Measurements from ENCODE around the gene OR2L5. TPM values are rescaled to one million over a fixed set of nuclear protein-coding genes. Genes with fewer than 3 reads are reported as not detected.

The OR2L5 gene, protein sequence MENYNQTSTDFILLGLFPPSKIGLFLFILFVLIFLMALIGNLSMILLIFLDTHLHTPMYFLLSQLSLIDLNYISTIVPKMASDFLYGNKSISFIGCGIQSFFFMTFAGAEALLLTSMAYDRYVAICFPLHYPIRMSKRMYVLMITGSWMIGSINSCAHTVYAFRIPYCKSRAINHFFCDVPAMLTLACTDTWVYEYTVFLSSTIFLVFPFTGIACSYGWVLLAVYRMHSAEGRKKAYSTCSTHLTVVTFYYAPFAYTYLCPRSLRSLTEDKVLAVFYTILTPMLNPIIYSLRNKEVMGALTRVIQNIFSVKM
- total RNA-seq: not detected in 2 replicates
- long read RNA-seq: 0 reads

DNA sequence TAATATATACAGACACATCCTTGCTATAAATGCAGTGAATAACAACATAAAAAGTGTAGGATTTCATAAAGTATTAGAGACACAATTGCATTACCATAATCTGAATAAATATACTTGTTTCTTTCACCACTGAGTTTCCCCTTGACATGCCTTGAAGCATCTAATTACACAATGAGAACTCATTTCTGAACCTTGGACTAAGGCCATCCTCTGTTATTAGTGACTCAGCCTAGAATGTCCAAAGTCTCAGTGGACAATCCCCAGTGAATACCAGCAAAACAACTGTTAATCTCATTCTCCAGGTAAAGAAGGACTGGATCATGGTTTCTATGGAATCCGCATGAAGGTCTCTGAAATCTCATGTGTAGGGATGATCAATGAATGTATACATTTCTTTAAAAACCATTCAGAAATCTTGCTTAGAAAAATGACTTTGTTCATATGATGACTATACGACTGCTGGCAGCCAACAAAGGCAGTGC is at the start of gene OR2L5:
TSS of gene OR2L5 (plus strand) at position 432 of the 482 bp plus-strand sequence. CDS start 8,288 bp downstream, outside the sequence.
- Mint-ChIP-seq H3K4me3 (ENCODE audit: low read depth) (no peak within 1 kb of the TSS), H3K9me3 (ENCODE audit: low read depth) (peaks cover 72% of the 10 kb centered on the region), H3K4me1 (ENCODE audit: low read depth) (no peaks in the 10 kb centered on the region), H3K36me3 (ENCODE audit: insufficient read depth) (peaks cover 2% of the 10 kb centered on the region), H3K27ac (no peak within 1 kb of the TSS), H3K27me3 (no peaks in the 10 kb centered on the region)
- TF ChIP-seq, protein P1, sequence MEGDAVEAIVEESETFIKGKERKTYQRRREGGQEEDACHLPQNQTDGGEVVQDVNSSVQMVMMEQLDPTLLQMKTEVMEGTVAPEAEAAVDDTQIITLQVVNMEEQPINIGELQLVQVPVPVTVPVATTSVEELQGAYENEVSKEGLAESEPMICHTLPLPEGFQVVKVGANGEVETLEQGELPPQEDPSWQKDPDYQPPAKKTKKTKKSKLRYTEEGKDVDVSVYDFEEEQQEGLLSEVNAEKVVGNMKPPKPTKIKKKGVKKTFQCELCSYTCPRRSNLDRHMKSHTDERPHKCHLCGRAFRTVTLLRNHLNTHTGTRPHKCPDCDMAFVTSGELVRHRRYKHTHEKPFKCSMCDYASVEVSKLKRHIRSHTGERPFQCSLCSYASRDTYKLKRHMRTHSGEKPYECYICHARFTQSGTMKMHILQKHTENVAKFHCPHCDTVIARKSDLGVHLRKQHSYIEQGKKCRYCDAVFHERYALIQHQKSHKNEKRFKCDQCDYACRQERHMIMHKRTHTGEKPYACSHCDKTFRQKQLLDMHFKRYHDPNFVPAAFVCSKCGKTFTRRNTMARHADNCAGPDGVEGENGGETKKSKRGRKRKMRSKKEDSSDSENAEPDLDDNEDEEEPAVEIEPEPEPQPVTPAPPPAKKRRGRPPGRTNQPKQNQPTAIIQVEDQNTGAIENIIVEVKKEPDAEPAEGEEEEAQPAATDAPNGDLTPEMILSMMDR (IDR thresholded peaks at IDR 0.05; ENCODE audit: unreplicated experiment): no peak
- DNase-seq (ENCODE audit: low spot score, unreplicated experiment): no peak

DNA sequence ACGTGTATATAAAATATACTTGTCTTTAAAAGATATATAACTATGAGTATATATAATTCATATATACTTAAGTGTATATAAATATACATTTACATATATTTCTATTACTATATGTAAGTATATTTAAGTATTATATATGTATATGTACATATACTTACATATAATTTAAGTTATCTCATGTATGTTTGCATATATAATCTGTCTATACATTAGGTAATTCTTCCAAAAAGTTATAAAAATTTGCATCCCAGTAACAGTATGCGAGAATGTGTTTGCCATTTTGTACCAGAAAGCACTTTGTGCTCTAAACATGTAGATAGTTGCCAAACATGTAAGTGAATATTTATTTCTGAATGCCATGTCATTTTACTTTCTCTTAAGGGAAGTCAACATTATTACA is 48.5 kb upstream of the OR2L5 start, which contains the start of gene OR2AK2:
TSS of gene OR2AK2 (plus strand) at position 301 of the 400 bp plus-strand sequence. CDS start 144 bp downstream, outside the sequence.
- no peak for DNase-seq (ENCODE audit: low spot score, unreplicated experiment)
- H3K4me3 Mint-ChIP-seq (ENCODE audit: low read depth): no peak within 1 kb of the TSS
- H3K27ac Mint-ChIP-seq: no peak within 1 kb of the TSS
- H3K9me3 Mint-ChIP-seq (ENCODE audit: low read depth): peaks cover 51% of the 10 kb centered on the region
- H3K36me3 Mint-ChIP-seq (ENCODE audit: insufficient read depth): peaks cover 2% of the 10 kb centered on the region
- H3K4me1 Mint-ChIP-seq (ENCODE audit: low read depth): no peaks in the 10 kb centered on the region
- H3K27me3 Mint-ChIP-seq: no peaks in the 10 kb centered on the region
- TF ChIP-seq, protein P1 (IDR thresholded peaks at IDR 0.05; ENCODE audit: unreplicated experiment): no peak

DNA sequence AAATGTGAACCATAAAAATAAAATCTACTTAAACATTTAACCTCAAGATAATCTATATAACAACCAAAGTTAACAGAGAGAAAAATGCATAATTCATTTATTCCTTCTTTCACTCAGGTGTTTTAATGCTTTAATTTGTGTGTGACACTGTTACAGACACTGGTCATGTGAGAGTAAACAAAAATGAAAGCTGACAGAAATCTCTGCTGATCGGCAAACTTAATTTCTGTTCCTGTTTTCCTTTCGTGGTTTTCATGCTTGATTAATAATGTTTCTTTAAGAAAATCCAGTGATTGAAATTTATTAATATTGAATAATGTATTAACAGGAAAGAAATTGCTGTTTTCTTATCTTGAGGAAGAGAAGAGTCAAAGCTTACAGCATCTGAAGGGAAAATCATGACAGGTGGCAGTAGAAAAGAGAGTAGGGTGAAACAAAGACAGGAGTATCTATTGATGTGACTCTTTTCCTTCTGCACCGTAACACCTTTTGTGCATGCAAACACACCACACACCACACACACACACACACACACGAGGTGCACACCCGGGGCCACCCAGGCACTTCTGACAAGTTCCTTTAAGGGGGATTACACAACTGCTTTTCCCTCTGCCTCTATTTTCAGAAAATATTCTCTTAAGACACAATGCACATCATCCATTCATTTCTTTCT is 46.8 kb upstream of the OR2L5 start:
- Mint-ChIP-seq H3K27ac (no peak overlapping the region), H3K4me1 (ENCODE audit: low read depth) (no peaks in the 10 kb centered on the region), H3K4me3 (ENCODE audit: low read depth) (no peak overlapping the region), H3K36me3 (ENCODE audit: insufficient read depth) (no peaks in the 10 kb centered on the region), H3K27me3 (no peaks in the 10 kb centered on the region), H3K9me3 (ENCODE audit: low read depth) (peaks cover 47% of the 10 kb centered on the region)
- DNase-seq (ENCODE audit: low spot score, unreplicated experiment): no peak
- TF ChIP-seq, protein P1 (IDR thresholded peaks at IDR 0.05; ENCODE audit: unreplicated experiment): no peak

DNA sequence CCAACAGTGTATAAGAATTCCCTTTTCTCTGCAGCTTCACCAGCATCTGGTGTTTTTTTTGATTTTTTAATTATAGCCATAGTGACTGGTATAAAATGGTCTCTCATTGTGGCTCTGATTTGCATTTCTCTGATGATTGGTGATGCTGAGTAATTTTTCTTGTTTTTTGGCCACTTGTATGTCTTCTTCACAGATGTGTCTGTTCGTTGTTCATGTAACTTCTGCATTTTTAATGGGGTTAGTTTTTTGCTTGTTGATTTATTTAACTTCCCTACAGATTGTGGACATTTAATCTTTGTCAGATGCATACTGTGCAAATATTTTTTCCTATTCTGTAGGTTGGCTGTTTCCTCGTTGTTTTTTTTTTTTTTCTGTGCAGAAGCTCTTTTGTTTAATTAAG is 20.5 kb upstream of the OR2L5 start:
- Mint-ChIP-seq H3K4me3 (ENCODE audit: low read depth) (no peak overlapping the region), H3K9me3 (ENCODE audit: low read depth) (peaks cover 56% of the 10 kb centered on the region), H3K4me1 (ENCODE audit: low read depth) (no peaks in the 10 kb centered on the region), H3K27me3 (no peaks in the 10 kb centered on the region), H3K36me3 (ENCODE audit: insufficient read depth) (peaks cover 2% of the 10 kb centered on the region), H3K27ac (no peak overlapping the region)
- DNase-seq (ENCODE audit: low spot score, unreplicated experiment): no peak
- TF ChIP-seq, protein P1 (IDR thresholded peaks at IDR 0.05; ENCODE audit: unreplicated experiment): no peak

DNA sequence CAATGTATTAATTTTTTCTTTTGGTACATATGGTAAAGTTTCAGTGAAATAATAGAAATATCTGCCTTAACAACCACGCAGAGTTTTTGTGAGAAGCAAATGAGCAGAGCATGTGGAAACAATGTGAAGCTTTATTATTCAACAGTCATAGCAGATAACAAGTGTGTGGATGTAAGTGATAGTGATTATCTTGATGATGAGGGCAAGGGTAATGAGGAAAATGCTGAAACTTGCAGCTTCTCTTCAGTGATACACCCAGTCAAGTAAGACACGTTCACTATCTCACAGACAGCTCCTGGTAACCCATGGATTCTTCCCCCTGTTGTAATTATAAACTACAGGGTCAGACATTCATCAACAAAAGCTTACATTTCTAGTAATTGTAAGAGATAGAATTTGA is 14.6 kb upstream of the OR2L5 start:
- Mint-ChIP-seq H3K9me3 (ENCODE audit: low read depth) (peaks cover 45% of the 10 kb centered on the region), H3K27ac (no peak overlapping the region), H3K36me3 (ENCODE audit: insufficient read depth) (peaks cover 4% of the 10 kb centered on the region), H3K27me3 (no peaks in the 10 kb centered on the region), H3K4me3 (ENCODE audit: low read depth) (no peak overlapping the region), H3K4me1 (ENCODE audit: low read depth) (no peaks in the 10 kb centered on the region)
- TF ChIP-seq, protein P1 (IDR thresholded peaks at IDR 0.05; ENCODE audit: unreplicated experiment): no peak
- no peak for DNase-seq (ENCODE audit: low spot score, unreplicated experiment)

All from progenitor cell of endocrine pancreas (in vitro differentiated cells).